ENCODE results near the gene PHLDA3.

- no peak; the same call in 1 of the 2 replicates for TF ChIP-seq CTCF (IDR thresholded peaks at IDR 0.05; ENCODE audit: low read length)
- TF ChIP-seq EZH2 (optimal IDR thresholded peaks at IDR 0.05; ENCODE audit: low read depth, low read length) = no peak
These were observed 11.4 kb upstream of the PHLDA3 start for GRCh38 chr1:201480231-201481003.

Measured in MM.1S (cell line).